Keratinocyte (primary cell): ENCODE results near the gene ALKBH5.

Experiments used
- EZH2 ChIP-seq: IDR thresholded peaks from one replicate; pipeline ENCODE4 v1.6.1; 2012; ENCODE audit warnings: inconsistent platforms, mild to moderate bottlenecking, low read length, moderate library complexity
- TF ChIP-seq, protein P1 (sequence below), 3 experiments: IDR thresholded peaks in 1 of 3; conservative IDR thresholded peaks in 1 of 3; optimal IDR thresholded peaks in 1 of 3; 2 replicates in 2 of 3; 3 replicates in 1 of 3; pipeline versions ENCODE3 to v1.5.1; 2011; ENCODE audit warnings: low read length in 3 of 3, mild to moderate bottlenecking in 3 of 3, moderate library complexity in 2 of 3, control low read depth in 1 of 3, inconsistent platforms in 1 of 3; ENCODE audit not compliant: insufficient read depth in 2 of 3; ENCODE audit errors: extremely low read depth in 1 of 3

- TF ChIP-seq, protein P1, sequence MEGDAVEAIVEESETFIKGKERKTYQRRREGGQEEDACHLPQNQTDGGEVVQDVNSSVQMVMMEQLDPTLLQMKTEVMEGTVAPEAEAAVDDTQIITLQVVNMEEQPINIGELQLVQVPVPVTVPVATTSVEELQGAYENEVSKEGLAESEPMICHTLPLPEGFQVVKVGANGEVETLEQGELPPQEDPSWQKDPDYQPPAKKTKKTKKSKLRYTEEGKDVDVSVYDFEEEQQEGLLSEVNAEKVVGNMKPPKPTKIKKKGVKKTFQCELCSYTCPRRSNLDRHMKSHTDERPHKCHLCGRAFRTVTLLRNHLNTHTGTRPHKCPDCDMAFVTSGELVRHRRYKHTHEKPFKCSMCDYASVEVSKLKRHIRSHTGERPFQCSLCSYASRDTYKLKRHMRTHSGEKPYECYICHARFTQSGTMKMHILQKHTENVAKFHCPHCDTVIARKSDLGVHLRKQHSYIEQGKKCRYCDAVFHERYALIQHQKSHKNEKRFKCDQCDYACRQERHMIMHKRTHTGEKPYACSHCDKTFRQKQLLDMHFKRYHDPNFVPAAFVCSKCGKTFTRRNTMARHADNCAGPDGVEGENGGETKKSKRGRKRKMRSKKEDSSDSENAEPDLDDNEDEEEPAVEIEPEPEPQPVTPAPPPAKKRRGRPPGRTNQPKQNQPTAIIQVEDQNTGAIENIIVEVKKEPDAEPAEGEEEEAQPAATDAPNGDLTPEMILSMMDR (optimal IDR thresholded peaks at IDR 0.05 in 1 of 3, IDR thresholded peaks at IDR 0.05 in 1 of 3, conservative IDR thresholded peaks at IDR 0.05 in 1 of 3; ENCODE audit: extremely low read depth in 1 of 3, insufficient read depth in 2 of 3, low read length in 3 of 3) = peak; percentile 10 to 28 (median 13)
- no peak for TF ChIP-seq EZH2
These were observed 8.3 kb downstream of the ALKBH5 start for GRCh38 chr17:18191967-18192366.
